T-helper 17 cell (primary cell): ENCODE measurements around the gene MRC2. TPM values are rescaled to one million over a fixed set of nuclear protein-coding genes. Genes with fewer than 3 reads are reported as not detected.

Experiments
- ATAC-seq: fragments of 150-1000 bp; cut with Tn5 transposase; 2 replicates; pipeline ENCODE4 v1.10.0; 2021; ENCODE audit warnings: mild to moderate bottlenecking, moderate library complexity
- DNase-seq, 3 donors: peaks; one replicate each; pipeline versions ENCODE4 v3.0.0 to v3.0.0-alpha.2; 2020 to 2021
- H3K9me3 ChIP-seq: one replicate; pipeline ENCODE4 v1.7.0; 2013; ENCODE audit warnings: low read length, mild to moderate bottlenecking; ENCODE audit not compliant: control insufficient read depth, poor library complexity, severe bottlenecking
- H3K27ac Mint-ChIP-seq: one replicate; pipeline ENCODE4 v1.8.0; 2022; ENCODE audit warnings: mild to moderate bottlenecking, moderate library complexity, mixed read lengths
- H3K27me3 Mint-ChIP-seq: one replicate; pipeline ENCODE4 v1.8.0; 2022; ENCODE audit warnings: mixed read lengths
- H3K36me3 Mint-ChIP-seq: one replicate; pipeline ENCODE4 v1.8.0; 2022; ENCODE audit warnings: low read depth, mixed read lengths
- H3K4me1 Mint-ChIP-seq: one replicate; pipeline ENCODE4 v1.8.0; 2022; ENCODE audit warnings: mild to moderate bottlenecking, mixed read lengths
- H3K4me3 Mint-ChIP-seq: one replicate; pipeline ENCODE4 v1.8.0; 2022; ENCODE audit warnings: mild to moderate bottlenecking, moderate library complexity, mixed read lengths
- total RNA-seq, 4 donors: library from RNA in 2 of 4; stranded (reverse) in 2 of 4; gene quantifications; one replicate each; pipeline ENCODE4 v1.2.3 and lab custom pipeline; 2022 to 2026

Gene MRC2
- total RNA-seq, 2 donors from 2014 or later = 4.3 to 4.4 TPM

DNA sequence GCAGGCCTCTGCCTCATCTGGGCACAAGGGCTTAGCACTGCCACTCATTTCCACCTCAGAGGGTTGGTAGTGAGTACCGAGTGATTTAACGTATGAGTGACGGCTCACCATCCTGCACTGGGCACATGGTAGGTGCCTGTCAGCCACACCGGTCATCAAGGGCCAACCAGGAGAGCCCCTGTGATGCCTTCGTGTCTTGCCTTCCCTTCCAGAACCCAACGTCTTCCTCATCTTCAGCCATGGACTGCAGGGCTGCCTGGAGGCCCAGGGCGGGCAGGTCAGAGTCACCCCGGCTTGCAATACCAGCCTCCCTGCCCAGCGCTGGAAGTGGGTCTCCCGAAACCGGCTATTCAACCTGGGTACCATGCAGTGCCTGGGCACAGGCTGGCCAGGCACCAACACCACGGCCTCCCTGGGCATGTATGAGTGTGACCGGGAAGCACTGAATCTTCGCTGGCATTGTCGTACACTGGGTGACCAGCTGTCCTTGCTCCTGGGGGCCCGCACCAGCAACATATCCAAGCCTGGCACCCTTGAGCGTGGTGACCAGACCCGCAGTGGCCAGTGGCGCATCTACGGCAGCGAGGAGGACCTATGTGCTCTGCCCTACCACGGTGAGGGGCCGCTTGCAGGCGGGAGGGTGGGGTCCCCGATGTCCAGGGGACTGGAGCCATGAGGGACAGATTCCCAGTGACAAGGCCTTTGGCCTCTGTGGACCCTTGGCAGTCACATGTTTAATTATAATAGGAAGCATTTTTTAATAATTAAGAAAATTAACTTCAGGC lies 37.1 kb downstream of the MRC2 start:
- DNase-seq (no peak), ATAC-seq (no peak)
- Mint-ChIP-seq H3K27me3 (no peaks in the 10 kb centered on the region), H3K27ac (no peak overlapping the region), H3K4me3 (no peak overlapping the region), H3K36me3 (no peaks in the 10 kb centered on the region), H3K4me1 (peaks cover 2% of the 10 kb centered on the region)
- no peaks in the 10 kb centered on the region for H3K9me3 ChIP-seq

DNA sequence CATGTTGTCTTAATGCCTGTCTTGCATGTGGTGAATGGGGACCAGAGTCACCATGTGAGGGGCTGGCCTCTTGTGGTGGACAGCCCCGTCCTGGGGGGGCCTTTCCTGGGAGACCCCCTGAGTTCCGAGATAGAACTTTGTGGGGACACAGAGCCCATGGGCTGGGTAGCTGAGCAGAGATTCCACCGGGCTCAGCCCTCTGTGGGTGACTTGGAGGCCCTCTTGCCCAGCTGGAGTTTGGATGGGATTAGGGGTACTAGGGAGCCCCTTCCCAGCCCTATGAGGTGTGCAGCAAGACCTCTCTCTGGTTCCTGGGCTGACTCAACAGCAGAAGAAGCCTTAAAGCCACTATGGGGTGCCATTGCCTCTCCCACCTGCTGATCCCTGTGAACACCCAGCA lies 38.1 kb downstream of the MRC2 start:
- H3K27ac Mint-ChIP-seq = no peak overlapping the region

DNA sequence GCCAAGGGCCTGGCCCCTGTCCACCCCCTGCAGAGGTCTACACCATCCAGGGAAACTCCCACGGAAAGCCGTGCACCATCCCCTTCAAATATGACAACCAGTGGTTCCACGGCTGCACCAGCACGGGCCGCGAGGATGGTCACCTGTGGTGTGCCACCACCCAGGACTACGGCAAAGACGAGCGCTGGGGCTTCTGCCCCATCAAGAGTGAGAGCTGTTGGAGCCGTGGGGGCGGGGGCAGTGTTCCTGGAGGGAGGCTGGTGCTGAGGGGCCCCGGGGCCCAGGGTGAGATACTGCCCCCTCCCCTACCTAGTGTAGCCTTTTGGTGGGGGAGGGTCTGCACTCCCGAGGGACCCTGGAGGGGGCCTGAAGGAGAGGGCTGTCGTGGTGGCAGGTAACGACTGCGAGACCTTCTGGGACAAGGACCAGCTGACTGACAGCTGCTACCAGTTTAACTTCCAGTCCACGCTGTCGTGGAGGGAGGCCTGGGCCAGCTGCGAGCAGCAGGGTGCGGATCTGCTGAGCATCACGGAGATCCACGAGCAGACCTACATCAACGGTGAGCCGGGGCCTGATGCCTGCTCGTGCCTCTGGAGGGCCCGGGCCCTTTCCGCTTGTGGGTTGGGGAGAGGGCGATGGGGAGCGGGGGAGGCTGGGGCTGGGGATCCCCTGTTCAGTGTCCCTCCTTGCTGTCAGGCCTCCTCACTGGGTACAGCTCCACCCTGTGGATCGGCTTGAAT lies 38.8 kb downstream of the MRC2 start:
- DNase-seq = no peak
- H3K36me3 Mint-ChIP-seq = no peaks in the 10 kb centered on the region
- H3K27me3 Mint-ChIP-seq = no peaks in the 10 kb centered on the region
- no peak overlapping the region for H3K27ac Mint-ChIP-seq
- H3K4me3 Mint-ChIP-seq = no peak overlapping the region
- no peaks in the 10 kb centered on the region for H3K9me3 ChIP-seq
- peaks cover 2% of the 10 kb centered on the region for H3K4me1 Mint-ChIP-seq
- ATAC-seq = no peak

More for the DNA sequence above, 38.1 kb downstream of the MRC2 start:
- no peak for ATAC-seq
- no peaks in the 10 kb centered on the region for H3K9me3 ChIP-seq
- no peaks in the 10 kb centered on the region for H3K36me3 Mint-ChIP-seq
- peaks cover 2% of the 10 kb centered on the region for H3K4me1 Mint-ChIP-seq
- no peak for DNase-seq
- no peak overlapping the region for H3K4me3 Mint-ChIP-seq
- no peaks in the 10 kb centered on the region for H3K27me3 Mint-ChIP-seq

DNA sequence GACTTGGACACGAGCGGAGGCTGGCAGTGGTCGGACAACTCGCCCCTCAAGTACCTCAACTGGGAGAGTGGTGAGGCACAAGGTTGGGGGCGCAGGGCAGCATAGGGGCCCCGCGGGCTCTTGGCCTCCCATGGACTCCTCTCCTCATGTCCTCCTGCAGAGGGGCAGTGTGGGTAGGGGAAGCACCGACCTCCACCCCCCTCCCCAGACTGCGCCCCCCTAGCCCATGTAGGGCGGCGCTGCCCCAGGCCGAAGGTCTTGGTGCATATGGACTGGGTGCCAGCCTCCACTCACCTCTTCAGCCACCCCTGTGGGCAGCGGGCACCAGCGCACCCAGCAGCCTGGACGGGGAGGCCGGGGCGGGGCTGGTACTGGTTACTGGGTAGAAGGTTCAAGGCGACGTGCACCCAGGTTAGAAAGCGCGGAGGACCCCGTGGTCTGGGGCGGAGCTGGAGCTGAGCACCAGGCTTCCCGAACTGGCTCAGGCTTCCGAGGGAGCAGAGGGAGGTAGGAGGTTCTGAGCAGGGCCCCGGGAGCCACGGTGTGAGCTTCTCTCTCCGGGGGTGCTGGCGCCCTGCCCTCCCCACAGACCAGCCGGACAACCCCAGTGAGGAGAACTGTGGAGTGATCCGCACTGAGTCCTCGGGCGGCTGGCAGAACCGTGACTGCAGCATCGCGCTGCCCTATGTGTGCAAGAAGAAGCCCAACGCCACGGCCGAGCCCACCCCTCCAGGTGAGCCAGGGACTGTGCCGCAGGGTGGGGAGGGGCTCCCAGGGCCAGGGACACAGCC lies 39.5 kb downstream of the MRC2 start:
- Mint-ChIP-seq H3K4me3 (no peak overlapping the region), H3K4me1 (peaks cover 4% of the 10 kb centered on the region), H3K27me3 (no peaks in the 10 kb centered on the region), H3K27ac (no peak overlapping the region), H3K36me3 (no peaks in the 10 kb centered on the region)
- ATAC-seq = no peak
- no peak for DNase-seq
- no peaks in the 10 kb centered on the region for H3K9me3 ChIP-seq

DNA sequence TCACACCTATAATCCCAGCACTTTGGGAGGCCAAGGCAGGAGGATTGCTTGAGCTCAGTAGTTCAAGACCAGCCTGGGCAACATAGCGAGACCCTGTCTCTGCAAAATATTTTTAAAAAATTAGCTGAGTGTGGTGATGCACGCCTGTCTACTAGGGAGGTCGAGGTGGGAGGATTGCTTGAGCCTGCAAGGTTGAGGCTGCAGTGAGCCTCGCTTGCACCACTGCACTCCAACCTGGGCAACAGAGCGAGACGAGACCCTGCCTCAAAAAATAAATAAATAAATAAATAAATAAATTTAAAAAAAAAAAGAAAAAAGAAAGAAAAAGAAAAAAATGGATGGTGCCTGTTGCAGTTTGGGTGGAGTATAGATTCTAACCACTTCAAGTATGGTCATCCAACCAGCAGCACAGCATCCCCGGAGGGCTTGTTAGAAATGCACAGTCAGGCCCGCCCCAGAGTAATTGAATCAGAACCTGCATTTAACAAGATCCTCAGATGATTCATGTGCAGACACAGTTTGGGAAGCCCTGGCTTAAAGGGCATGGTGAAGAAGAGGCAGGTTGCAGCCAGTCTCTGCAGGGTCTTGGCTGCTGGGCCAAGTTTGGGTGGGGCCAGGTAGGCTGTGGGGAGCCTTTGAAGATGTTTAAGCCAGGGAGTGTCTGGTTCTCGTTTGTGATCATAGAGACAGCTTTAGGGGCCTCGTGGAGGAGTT lies 40.8 kb downstream of the MRC2 start:
- Mint-ChIP-seq H3K4me1 (peaks cover 9% of the 10 kb centered on the region), H3K27ac (no peak overlapping the region), H3K27me3 (no peaks in the 10 kb centered on the region), H3K36me3 (no peaks in the 10 kb centered on the region), H3K4me3 (no peak overlapping the region)
- ATAC-seq (no peak), DNase-seq (no peak)
- no peaks in the 10 kb centered on the region for H3K9me3 ChIP-seq

DNA sequence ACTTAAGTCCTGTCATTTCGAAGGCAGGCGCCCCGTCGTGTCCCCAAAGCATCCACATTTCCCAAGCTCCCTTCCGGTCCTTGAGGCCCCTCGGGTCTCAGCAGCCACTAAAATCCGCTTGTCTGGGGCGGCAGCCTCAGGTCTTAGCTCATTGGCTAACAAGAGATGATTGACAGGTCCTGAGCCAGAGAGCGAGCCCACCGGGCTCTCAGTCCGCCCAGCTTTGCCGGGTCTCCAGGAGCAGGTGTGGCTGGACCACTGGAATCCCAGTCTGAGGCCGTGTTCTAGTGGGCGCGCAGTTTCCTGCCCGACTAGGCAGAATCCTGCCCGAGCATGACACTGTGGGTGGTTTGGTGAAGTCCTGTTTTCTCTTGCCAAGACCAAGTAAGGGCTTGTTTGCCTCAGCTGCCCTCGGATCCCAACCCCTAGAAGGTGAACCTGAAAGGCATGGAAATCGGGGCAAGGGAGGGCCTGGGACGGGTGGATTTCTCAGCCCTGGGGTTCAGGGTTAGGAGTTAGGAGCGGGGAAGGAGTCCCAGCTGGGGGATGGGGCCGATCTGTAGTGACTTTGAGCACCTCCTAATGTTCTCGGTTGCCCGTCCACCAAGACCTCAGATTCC lies 42.8 kb downstream of the MRC2 start:
- H3K27me3 Mint-ChIP-seq = no peaks in the 10 kb centered on the region
- no peak for ATAC-seq
- H3K4me3 Mint-ChIP-seq = no peak overlapping the region
- peaks cover 9% of the 10 kb centered on the region for H3K4me1 Mint-ChIP-seq
- no peaks in the 10 kb centered on the region for H3K36me3 Mint-ChIP-seq
- H3K27ac Mint-ChIP-seq = no peak overlapping the region
- no peaks in the 10 kb centered on the region for H3K9me3 ChIP-seq
- no peak for DNase-seq

DNA sequence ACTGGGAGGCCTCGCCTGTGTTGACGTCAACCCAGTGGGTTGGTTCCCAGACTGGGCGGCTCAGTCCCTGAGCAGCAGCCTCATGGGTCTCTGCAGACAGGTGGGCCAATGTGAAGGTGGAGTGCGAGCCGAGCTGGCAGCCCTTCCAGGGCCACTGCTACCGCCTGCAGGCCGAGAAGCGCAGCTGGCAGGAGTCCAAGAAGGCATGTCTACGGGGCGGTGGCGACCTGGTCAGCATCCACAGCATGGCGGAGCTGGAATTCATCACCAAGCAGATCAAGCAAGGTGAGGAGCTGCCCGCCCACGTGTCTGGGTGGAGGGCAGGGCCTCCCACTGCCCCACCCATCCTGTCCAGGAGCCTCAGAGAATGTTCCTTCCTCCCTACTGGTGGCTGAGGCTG lies 44.1 kb downstream of the MRC2 start:
- no peak overlapping the region for H3K27ac Mint-ChIP-seq
- peaks cover 9% of the 10 kb centered on the region for H3K4me1 Mint-ChIP-seq
- no peak overlapping the region for H3K4me3 Mint-ChIP-seq
- no peaks in the 10 kb centered on the region for H3K36me3 Mint-ChIP-seq
- H3K9me3 ChIP-seq = no peaks in the 10 kb centered on the region
- DNase-seq = no peak
- H3K27me3 Mint-ChIP-seq = no peaks in the 10 kb centered on the region
- ATAC-seq = no peak

DNA sequence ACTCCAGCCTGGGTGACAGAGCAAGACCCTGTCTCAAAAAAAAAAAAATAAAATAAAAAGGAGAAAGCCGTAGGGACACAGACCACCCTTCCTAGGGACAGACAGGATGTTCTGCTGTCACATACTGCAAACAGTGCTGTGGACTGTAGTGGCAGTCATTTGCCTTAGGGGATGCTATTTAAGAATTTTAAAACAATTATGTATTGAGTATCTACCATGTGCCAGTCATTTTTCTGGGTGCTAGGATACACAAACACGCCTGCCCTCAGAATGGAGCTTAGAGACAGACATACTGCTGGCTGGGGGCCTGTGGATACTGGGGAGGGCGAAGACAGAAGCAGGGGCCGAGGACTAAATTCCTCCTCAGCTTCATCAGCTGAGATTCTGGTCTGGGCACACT lies 45.5 kb downstream of the MRC2 start:
- ATAC-seq (no peak), DNase-seq (no peak)
- Mint-ChIP-seq H3K27me3 (no peaks in the 10 kb centered on the region), H3K4me3 (no peak overlapping the region), H3K27ac (no peak overlapping the region), H3K36me3 (no peaks in the 10 kb centered on the region), H3K4me1 (peaks cover 7% of the 10 kb centered on the region)
- H3K9me3 ChIP-seq = no peaks in the 10 kb centered on the region

DNA sequence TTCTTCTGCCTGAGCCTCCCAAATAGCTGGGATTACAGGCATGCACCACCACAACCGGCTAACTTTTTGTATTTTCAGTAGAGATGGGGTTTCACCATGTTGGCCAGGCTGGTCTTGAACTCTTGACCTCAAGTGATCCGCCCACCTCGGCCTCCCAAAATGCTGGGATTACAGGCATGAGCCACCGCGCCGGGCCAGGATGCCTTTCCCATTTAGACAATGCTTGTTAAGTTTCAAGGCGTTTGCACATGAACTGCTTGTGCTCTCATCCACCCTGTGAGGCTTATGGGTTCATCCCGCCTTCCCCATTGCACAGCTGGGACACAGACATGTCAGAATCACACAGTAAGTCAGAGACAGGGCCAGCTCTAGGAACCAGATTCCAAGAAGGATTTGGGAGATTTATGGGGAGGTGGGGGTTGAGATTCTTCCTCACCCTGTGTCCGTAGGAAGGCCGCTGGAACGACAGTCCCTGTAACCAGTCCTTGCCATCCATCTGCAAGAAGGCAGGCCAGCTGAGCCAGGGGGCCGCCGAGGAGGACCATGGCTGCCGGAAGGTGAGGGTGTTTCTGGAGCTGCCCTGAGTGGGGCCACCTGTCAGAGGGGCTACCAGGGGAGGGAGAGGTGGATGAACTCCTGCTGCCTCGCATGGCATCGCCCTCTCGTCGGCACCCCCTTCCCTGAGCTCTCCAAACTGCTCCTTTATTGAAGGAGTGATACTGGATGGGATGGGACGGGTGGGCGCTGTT lies 46.3 kb downstream of the MRC2 start:
- Mint-ChIP-seq H3K27me3 (no peaks in the 10 kb centered on the region), H3K4me1 (peaks cover 7% of the 10 kb centered on the region), H3K27ac (no peak overlapping the region), H3K36me3 (no peaks in the 10 kb centered on the region), H3K4me3 (no peak overlapping the region)
- no peak for ATAC-seq
- DNase-seq = no peak
- H3K9me3 ChIP-seq = no peaks in the 10 kb centered on the region

DNA sequence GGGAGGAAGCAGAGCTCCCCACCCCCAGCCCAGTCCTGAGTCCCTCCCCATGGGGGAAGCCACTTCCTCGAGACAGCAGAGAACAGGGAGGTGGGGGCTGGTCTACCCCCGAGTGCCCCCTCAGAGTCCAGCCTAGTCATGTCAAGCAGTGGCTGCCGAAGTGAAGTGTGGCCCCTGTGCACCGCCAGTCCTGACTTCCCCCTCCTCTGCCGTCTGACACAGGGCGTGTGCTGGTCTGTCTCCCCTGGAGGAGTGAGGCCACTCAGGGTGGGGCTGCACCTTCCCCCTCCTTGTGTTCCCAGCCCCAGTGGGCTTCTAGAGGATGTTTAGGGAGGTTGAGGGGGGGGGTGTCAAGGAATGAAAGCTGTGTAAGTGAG lies 46.9 kb downstream of the MRC2 start:
- Mint-ChIP-seq H3K4me3 (no peak overlapping the region), H3K27me3 (no peaks in the 10 kb centered on the region), H3K36me3 (no peaks in the 10 kb centered on the region), H3K4me1 (peaks cover 7% of the 10 kb centered on the region), H3K27ac (no peak overlapping the region)
- ATAC-seq (no peak), DNase-seq (no peak)
- H3K9me3 ChIP-seq = no peaks in the 10 kb centered on the region

DNA sequence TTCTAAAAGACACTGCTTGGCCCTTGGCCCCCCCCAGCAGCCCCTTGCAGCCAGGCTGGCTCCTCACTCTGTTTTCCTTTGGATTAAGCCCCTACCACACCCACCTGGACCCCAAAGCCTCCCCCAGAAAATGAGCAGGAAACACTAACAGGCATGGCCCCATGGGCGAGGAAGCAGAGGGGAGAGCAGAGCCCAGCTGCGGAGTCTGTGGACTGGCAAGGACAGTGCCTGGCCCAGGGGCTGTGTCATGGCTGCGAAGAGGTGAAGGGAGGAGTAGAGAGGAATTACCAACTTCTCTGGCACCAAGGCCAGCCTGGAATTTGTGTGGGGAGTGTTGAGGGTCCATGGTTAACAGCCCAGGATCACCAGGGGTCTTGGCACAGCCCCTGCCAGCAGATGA lies 47.4 kb downstream of the MRC2 start:
- ATAC-seq (no peak), DNase-seq (no peak)
- no peaks in the 10 kb centered on the region for H3K9me3 ChIP-seq
- Mint-ChIP-seq H3K27ac (no peak overlapping the region), H3K36me3 (no peaks in the 10 kb centered on the region), H3K4me3 (no peak overlapping the region), H3K4me1 (peaks cover 7% of the 10 kb centered on the region), H3K27me3 (no peaks in the 10 kb centered on the region)

DNA sequence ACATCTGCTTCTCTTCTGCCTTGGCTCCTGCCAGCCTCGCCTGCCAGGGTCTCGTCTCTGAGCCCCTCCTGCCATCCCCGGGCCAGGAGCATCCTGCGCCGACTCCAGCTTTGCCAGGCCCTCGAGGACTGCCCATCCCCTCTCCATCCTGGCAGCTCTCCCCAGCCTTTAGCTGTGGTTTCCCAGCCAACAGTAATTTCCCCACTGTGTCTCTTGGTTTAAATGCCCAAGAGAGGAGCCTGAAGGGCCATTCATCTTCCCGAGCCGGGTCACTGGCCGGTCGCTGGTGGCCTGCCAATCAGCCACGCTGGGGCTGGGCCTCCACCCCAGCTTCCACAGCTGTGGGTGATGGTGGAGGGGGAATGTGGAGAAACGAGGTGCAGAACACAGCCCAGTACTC lies 47.8 kb downstream of the MRC2 start:
- Mint-ChIP-seq H3K27me3 (no peaks in the 10 kb centered on the region), H3K4me1 (peaks cover 7% of the 10 kb centered on the region), H3K4me3 (no peak overlapping the region), H3K36me3 (no peaks in the 10 kb centered on the region), H3K27ac (no peak overlapping the region)
- no peaks in the 10 kb centered on the region for H3K9me3 ChIP-seq
- ATAC-seq (no peak), DNase-seq (no peak)
